ENCODE data around the gene C9orf72. TPM values are rescaled to one million over a fixed set of nuclear protein-coding genes. Genes with fewer than 3 reads are reported as not detected.

Gene C9orf72
- total RNA-seq, 3 donors from 2014 or later (not counting 1 experiment from before 2014, with no cell fraction given), result 12.5 to 19.0 (median 16.8) TPM

DNA sequence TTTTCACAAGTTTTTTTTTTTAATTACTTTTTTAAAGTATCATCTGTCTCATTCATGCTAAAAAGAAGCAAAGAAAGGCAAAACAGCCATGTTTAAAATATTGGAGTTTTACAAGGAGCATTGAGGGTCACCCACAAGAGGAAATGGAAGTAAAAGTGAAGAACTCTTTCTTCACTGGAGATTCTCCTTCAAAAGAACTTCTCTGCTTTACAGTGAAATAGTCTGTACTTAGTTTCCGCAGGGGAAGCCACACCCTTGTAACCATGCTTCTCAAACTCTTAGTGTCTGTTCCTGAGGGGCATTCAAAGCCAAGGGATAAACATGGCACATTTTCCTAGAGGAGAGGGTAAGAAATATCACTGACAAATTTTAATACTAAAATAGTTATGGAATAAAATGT, 8.6 kb downstream of the C9orf72 start:
- H3K27ac ChIP-seq (ENCODE audit: low read length), result no peak overlapping the region
- H3K4me3 Mint-ChIP-seq, result no peak overlapping the region
- ATAC-seq (no peak), DNase-seq (no peak)
- intact Hi-C loops (cut with micrococcal nuclease), result no loop called here
- H3K4me1 ChIP-seq (ENCODE audit: control insufficient read depth, insufficient read depth, low read length), result no peaks in the 10 kb centered on the region
- H3K4me1 Mint-ChIP-seq, result no peaks in the 10 kb centered on the region
- no peaks in the 10 kb centered on the region for H3K27me3 ChIP-seq (ENCODE audit: control insufficient read depth, insufficient read depth, low read length)
- no peaks in the 10 kb centered on the region for H3K9me3 Mint-ChIP-seq
- no peak for TF ChIP-seq CTCF (IDR thresholded peaks at IDR 0.05)
- no peaks in the 10 kb centered on the region for H3K9me3 ChIP-seq (ENCODE audit: control insufficient read depth, insufficient read depth, low read length)
- H3K36me3 Mint-ChIP-seq, result peaks cover 8% of the 10 kb centered on the region
- no peak overlapping the region for H3K27ac Mint-ChIP-seq
- no peaks in the 10 kb centered on the region for H3K27me3 Mint-ChIP-seq (ENCODE audit: low read depth in 2 of 2)
- peaks cover 28% of the 10 kb centered on the region for H3K36me3 ChIP-seq (ENCODE audit: control insufficient read depth, insufficient read depth, low read length)
- 33% methylated on average over 1 of the region's 1 CpG for WGBS (ENCODE audit: insufficient coverage)
- H3K4me3 ChIP-seq (ENCODE audit: low read length), result no peak overlapping the region

GRCh38 chr9:27563738-27564430, 9.4 kb downstream of the C9orf72 start:
- no peak overlapping the region for H3K4me3 ChIP-seq (ENCODE audit: low read length)
- TF ChIP-seq CTCF (IDR thresholded peaks at IDR 0.05), result no peak
- no peaks in the 10 kb centered on the region for H3K27me3 ChIP-seq (ENCODE audit: control insufficient read depth, insufficient read depth, low read length)
- WGBS (ENCODE audit: insufficient coverage), result 85% methylated on average over 2 of the region's 4 CpGs
- no peak overlapping the region for H3K27ac Mint-ChIP-seq
- H3K27ac ChIP-seq (ENCODE audit: low read length), result no peak overlapping the region
- no peaks in the 10 kb centered on the region for H3K4me1 ChIP-seq (ENCODE audit: control insufficient read depth, insufficient read depth, low read length)
- peaks cover 31% of the 10 kb centered on the region for H3K36me3 ChIP-seq (ENCODE audit: control insufficient read depth, insufficient read depth, low read length)
- H3K27me3 Mint-ChIP-seq (ENCODE audit: low read depth in 2 of 2), result no peaks in the 10 kb centered on the region
- DNase-seq (no peak), ATAC-seq (no peak)
- H3K9me3 ChIP-seq (ENCODE audit: control insufficient read depth, insufficient read depth, low read length), result no peaks in the 10 kb centered on the region
- no peaks in the 10 kb centered on the region for H3K4me1 Mint-ChIP-seq
- intact Hi-C loops (cut with micrococcal nuclease), result no loop called here
- no peak overlapping the region for H3K4me3 Mint-ChIP-seq
- H3K36me3 Mint-ChIP-seq, result peaks cover 8% of the 10 kb centered on the region
- no peaks in the 10 kb centered on the region for H3K9me3 Mint-ChIP-seq

DNA sequence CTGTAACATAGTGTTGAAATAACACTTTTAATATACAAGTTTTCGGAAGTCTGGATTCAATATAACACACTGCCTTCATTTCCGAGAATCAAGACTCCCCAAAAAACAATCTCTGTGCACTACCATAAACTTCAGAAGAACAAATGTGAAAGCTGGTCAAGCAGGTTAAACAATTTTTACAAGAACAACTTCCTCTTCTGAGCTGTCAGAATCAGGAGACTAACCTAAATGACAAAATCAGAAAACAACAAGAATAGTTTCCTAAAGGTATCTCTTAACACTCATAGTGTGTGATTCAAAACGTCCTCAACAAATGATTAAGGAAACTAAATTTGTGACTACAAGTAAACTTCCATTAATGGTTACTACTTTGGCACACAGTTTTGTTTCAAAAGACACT, 11.6 kb downstream of the C9orf72 start:
- no peaks in the 10 kb centered on the region for H3K27me3 Mint-ChIP-seq (ENCODE audit: low read depth in 2 of 2)
- Histone ChIP-seq H3K27ac (ENCODE audit: low read length) (no peak overlapping the region), H3K9me3 (ENCODE audit: control insufficient read depth, insufficient read depth, low read length) (no peaks in the 10 kb centered on the region), H3K36me3 (ENCODE audit: control insufficient read depth, insufficient read depth, low read length) (peaks cover 44% of the 10 kb centered on the region), H3K4me3 (ENCODE audit: low read length) (no peak overlapping the region), H3K27me3 (ENCODE audit: control insufficient read depth, insufficient read depth, low read length) (no peaks in the 10 kb centered on the region), H3K4me1 (ENCODE audit: control insufficient read depth, insufficient read depth, low read length) (no peaks in the 10 kb centered on the region)
- no peak for ATAC-seq
- DNase-seq, result no peak
- no peaks in the 10 kb centered on the region for H3K9me3 Mint-ChIP-seq
- TF ChIP-seq CTCF (IDR thresholded peaks at IDR 0.05), result no peak
- peaks cover 8% of the 10 kb centered on the region for H3K36me3 Mint-ChIP-seq
- 74% methylated on average over 3 of the region's 3 CpGs for WGBS (ENCODE audit: insufficient coverage)
- H3K4me1 Mint-ChIP-seq, result no peaks in the 10 kb centered on the region
- no peak overlapping the region for H3K27ac Mint-ChIP-seq
- H3K4me3 Mint-ChIP-seq, result no peak overlapping the region
- intact Hi-C loops (cut with micrococcal nuclease), result no loop called here

DNA sequence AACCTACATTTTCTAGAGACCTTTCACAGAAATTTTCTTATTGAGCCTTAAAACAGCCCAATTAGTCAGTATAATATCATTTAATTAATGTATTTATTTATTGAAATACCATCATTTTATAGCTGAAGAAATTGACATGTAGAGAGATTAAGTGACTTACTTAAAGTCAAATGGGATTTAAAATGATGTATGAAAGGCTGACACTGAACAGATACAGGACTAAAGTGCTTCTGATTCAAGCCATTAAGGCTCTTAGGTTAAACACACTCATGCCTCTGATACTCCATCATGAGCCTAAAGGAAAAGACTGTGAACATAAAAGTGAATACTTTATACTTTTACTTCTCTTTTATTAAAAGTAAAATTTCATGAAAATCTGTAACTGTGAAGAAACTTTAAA, 12.8 kb downstream of the C9orf72 start:
- intact Hi-C loops (cut with micrococcal nuclease), result no loop called here
- no peak overlapping the region for H3K4me3 Mint-ChIP-seq
- Histone ChIP-seq H3K36me3 (ENCODE audit: control insufficient read depth, insufficient read depth, low read length) (peaks cover 44% of the 10 kb centered on the region), H3K4me3 (ENCODE audit: low read length) (no peak overlapping the region), H3K4me1 (ENCODE audit: control insufficient read depth, insufficient read depth, low read length) (no peaks in the 10 kb centered on the region), H3K9me3 (ENCODE audit: control insufficient read depth, insufficient read depth, low read length) (no peaks in the 10 kb centered on the region), H3K27me3 (ENCODE audit: control insufficient read depth, insufficient read depth, low read length) (no peaks in the 10 kb centered on the region), H3K27ac (ENCODE audit: low read length) (no peak overlapping the region)
- H3K36me3 Mint-ChIP-seq, result peaks cover 8% of the 10 kb centered on the region
- no peaks in the 10 kb centered on the region for H3K9me3 Mint-ChIP-seq
- DNase-seq, result no peak
- H3K27ac Mint-ChIP-seq, result no peak overlapping the region
- H3K4me1 Mint-ChIP-seq, result no peaks in the 10 kb centered on the region
- no peak for ATAC-seq
- no peaks in the 10 kb centered on the region for H3K27me3 Mint-ChIP-seq (ENCODE audit: low read depth in 2 of 2)
- no peak for TF ChIP-seq CTCF (IDR thresholded peaks at IDR 0.05)
